NCI-H1694 (cell line): ENCODE results near the gene HEMK1.

Experiments used
- DNase-seq: peaks from one replicate; lab custom pipeline; 2025; lab: John Stamatoyannopoulos, UW

HEMK1 gene

DNA sequence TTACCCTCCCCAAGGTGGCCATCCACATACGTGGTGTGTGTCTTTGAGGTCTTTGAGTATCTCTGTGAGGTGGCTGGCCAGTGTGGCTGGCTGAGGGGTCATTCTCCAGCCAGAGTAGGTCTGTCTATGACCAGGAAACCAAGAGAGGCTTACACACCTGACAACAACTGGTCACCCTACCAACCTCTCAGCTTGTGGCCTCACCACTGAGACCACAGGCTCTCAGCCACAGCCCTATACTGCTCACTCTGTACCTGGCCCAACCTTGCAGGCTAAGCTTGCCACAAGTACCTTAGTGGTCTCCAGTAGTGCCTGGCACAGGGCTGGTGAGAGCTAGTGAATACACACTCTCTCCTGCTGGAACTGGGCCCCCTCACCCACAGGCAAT is 5.1 kb downstream of the HEMK1 start:
- no peak for DNase-seq

- DNase-seq, result no peak
Measured at GRCh38 chr3:50575372-50575771, 6.0 kb downstream of the HEMK1 start.

DNA sequence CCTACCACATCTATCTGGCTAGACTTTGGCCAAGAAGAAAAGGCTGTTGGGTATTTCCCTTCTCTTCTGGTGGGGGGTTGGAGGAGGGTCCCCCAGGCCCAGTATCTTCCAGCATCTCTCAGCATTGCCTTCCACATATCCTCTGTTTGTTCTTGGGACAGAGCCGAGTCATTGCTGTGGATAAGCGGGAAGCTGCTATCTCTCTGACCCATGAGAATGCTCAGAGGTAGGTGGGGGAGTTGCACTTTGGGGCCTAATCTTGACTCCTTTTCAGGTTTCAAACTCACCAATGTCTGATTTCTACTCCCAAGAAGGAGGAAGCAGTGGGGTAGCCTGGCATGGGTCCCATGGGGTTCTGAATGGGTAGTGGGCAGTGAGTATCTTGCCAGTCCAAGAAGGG is 8.0 kb downstream of the HEMK1 start:
- no peak for DNase-seq

DNA sequence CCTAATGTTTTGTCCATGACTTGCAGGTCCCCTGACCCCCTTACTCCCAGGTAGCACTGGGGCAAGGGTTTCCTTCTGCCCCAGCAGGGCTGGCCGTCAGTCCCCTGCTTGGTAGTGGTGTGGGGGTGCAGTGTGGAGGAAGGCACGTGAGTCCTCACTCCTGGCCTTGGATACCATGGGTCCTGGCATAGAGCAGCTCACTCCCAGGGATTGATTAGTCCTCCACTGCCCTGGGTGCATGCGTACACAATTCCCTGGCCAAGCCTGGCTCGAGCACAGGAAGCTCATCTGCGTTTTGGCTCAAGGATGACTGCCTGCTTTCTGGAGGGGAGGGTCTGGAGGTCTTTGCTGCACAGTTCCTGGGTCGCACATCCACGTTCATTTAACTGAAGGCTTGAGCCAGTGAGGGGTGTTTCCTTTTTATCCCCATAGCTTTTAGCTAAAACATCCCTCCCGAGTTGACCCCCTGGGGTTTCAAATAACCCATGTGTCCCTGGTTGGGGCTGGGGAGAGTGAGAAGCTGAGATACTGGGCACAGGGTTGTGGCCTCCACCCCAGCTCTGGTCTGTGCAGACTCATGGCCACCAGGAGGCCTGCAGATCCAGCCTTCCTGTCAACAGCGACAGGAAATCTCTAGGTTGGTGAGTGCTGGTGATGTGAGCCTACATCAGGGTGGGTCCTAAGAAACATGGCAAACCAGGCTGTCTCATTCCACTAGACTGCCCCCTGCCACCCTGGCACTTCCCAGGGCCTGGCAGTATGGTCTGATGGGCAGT is 11.5 kb downstream of the HEMK1 start:
- DNase-seq, result no peak

DNA sequence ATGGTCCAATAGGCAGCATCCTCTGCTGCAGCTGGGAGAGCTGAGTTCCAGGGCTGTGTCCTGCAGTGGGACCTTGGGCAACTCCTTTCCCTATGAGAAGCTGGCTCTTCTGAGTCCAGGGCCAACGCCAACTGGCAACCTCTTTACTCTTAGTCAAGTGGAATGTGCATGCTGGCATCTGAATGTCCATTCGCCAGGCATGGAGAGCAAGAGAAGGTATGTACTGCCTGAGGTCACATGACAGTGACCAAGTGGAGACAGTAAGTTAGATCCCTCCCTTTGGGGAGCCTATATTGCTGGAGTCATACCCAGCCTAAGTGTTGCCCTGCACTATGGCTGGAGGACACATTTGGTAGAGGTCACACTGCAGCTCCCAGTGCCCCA is 12.1 kb downstream of the HEMK1 start:
- no peak for DNase-seq

- DNase-seq, result no peak
Measured at GRCh38 chr3:50582083-50582482, 12.8 kb downstream of the HEMK1 start.

DNA sequence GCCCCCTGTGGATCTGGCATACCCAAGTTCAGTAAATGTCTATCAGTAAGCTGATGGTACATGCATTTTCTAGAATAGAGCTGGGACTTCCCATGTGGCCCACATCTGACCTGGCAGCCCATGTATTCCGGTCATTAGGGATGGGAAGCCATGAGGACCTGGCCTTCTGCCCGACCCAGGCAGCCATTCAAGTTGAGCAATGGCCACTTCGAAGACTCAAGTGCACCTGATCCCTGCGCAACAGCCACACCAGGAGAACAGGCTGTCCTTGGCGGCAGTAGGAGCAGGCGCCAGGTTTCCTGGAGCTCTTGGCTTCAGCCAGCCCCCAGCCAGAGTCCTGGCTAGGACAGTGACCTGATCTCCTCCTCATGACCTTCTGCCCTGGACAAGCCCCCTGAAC is 14.6 kb downstream of the HEMK1 start:
- no peak for DNase-seq

- DNase-seq, result no peak
Measured at GRCh38 chr3:50584391-50584790, 15.1 kb downstream of the HEMK1 start.

DNA sequence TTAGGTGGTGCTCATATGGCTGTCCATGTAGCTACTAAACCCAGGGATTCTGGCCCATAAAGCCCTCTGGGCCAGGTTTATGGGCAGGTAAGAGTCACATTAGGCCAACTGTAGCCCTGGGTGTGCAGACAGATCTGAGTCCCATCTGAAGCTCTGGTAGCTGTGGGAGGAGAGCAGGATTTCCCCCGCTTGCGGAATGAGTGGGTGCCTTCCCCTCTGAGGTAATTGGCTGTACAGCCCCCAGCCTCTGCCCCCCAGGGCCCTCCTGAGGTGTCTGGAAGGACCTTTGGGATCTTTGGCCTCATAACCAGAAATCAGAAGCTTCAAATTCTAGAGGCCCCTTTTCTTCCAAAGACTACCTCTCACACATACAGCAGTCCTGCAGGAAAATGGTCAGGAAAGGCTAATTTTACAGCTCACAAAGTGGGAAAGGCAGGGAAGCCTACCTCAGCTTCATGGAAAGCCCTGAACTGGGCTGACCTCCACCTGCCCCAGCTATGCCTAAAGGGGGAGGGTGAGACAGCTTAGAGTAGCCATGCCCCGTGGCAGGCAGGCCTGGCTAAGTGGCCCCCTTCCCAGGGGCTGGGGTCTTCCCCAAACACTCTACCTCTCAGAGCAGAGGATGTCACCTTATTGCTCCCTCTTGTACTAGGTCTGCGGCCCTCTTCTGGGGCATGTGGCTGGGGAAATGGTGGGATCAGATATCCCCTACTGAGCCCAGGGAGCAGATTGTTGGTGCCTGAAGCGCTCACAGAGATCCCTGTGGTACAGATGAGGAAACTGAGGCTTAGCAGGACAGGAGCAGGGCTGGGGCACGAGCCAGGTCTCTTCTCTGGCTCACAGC is 16.8 kb downstream of the HEMK1 start:
- DNase-seq, result no peak

DNA sequence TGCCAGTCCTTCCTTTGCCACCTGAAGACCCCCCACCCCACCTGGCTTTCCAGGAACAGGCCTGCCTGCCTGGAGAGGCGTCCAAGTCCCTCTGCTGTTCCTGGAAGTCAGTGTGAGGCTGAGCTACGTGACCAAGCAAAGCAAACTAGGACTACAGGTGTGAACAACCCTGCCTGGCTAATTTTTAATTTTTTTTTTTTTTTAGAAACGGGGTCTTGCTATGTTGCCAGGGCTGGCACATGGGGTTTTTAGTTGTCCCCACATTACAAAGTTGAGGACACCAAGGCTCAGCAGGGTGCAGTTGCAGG is 17.4 kb downstream of the HEMK1 start:
- DNase-seq, result no peak

- DNase-seq, result no peak
Measured at GRCh38 chr3:50587373-50587772, 18.1 kb downstream of the HEMK1 start.

GRCh38 chr3:50587806-50588758 is 18.8 kb downstream of the HEMK1 start:
- no peak for DNase-seq

- DNase-seq, result no peak
Measured at GRCh38 chr3:50588759-50589433, 19.6 kb downstream of the HEMK1 start.

DNA sequence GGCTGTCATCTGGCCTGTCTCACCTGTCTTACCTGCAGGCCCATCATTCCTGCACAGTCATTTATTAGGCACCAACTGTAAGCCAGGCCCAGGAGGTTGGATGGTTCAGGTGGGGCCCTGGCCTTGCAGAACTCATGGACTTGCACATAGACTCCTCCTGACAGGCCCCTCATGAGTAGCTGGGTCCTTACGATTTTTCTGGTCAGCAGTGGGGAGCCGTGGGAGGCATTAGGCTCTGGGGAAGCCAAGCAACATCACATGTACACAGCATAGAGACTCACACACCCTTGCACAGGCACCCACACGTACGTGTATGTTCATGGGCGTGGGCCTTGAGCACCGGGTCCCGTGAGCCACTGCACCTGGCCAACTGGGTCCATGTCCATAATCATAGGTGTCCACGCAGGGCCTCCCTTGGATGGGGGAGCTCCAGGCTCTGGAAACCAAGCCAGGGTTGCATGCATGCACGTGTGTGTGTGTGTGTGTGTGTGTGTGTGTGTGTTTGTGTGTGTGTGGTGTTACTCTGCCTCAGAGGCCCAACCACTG is 21.9 kb downstream of the HEMK1 start:
- DNase-seq, result no peak

DNA sequence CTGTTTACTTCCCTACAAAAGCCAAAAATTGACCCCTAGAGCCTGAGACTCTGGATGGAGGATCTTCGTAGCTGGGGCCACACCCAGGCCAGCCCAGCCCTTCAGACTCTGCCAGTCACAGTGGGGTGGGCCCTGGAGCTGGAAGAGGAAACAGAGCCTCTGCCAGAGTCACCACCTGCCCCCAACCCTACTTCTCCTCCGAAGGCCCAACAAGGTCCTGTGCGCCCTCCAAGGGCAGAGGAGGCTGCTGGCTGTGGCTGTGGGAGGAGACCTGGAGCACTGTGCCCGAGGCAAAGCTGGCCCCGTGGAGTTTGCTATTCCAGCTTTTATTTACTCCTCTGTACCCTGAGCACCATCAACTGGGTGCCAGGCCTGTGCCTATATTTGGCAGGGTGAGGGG is 23.2 kb downstream of the HEMK1 start:
- DNase-seq, result no peak

DNA sequence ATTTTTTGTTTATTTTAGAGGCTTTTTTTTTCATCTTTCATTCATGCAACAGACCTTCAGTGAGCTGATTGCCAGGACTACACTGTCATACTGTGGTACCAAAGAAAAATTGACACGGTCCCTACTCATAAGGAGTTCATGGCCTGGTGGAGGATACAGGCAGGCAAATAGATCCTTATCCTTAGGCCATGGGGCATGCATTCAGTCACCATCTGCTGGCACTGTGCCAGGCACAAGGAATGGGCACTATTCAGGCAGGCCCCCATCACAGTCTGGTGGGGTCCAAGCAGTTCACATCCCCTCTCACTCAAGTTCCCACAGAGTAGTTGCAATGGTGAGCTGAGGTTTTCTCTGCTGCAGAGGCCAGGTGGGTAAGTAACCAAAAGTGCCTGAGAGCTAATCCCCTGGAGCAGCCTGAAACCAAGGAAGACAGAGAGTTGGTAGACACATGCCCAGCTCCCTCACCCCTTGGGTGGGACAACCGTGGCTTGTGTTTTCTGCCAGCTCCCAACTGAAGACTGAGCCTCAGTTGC is 25.0 kb downstream of the HEMK1 start:
- no peak for DNase-seq

DNA sequence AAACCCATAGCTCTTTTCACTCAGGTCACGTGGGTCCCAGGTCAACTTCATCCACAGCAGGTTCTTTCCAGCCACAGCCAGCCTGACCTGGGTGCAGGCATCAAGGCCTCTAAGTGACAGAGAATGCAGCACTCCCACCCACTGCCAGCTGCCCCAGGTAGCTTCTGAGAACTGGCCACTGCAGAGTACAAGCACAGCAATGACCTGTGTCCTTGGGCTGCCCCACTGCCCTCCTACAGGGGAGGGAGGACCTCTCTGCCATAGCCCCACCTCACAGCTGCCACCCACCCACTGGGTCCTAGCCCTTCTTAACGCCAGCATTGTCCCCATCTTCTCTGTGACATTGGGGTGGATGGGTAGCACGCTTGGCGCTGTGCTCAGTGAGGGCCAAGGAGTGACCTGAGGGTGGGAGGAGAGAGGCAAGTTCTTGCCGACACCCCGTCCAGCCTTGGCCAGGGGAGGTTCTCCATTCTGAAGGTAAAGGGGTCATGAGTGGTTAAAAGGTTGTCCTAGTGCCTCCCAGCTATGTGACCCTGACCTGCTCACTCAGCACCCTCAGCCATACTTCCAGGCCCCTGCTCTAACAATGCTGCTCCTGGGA is 29.9 kb downstream of the HEMK1 start:
- no peak for DNase-seq

DNA sequence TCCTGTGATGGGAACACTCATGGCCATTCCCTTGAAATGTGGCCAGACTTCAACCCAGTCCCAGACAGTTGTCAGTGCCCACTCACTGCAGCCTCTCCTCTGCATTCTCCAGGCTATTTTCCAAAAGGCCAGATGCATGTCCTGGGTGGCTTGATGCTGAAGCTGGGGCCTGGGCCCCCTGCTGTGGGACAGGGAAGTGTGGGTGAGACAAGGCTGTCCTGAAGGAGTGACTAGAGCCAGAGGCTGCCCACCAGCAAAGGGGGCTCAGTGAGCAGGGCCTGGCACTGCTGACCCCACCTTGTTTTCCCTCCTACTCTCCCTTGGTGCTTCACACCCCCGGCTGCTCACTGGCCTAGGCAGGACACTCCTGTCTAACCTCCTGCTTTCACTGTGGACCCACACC is 30.4 kb downstream of the HEMK1 start:
- no peak for DNase-seq

DNA sequence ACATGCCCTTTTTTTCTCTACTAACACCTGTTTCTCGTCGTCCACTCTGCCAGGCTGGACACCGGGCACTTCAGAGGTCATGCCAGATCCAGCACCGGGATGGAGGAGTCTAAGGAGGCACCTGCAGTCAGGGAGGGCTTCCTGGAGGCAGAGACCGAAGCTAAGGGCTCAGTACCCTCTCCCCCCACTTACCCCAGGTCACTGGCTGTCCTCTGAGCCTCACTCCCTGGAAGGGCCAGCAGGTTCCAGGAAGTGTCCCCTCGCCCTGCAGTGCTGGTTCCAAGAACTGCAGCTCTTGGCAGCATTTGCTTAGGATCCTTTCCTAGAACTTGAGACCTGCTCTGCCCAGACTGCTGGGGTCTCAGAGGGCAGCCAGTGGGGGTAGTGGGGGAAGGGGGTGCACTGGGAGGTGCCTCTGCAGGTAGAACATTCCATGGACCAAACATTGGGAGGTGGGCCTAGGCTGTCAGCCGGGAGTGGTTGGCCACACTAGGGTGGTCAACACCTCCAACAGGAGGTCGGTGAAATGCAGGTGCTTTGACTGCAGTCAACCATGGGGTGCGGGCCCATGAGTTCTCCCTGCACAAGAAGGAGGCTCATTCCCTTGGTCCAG is 30.9 kb downstream of the HEMK1 start:
- DNase-seq, result no peak

GRCh38 chr3:50600841-50601591 is 31.7 kb downstream of the HEMK1 start:
- peak; percentile 54 for DNase-seq
